Activated naive CD8-positive, alpha-beta T cell treated with anti-CD3 and anti-CD28 coated beads for 36 hours (primary cell): Measurements from ENCODE around the gene RSRC1. TPM values are rescaled to one million over a fixed set of nuclear protein-coding genes. Genes with fewer than 3 reads are reported as not detected.
A peak's percentile ranks its signal among the peaks of the same experiment; 100 is the strongest.
"Not testable (repeated sequence)": the region's sequence is repeated elsewhere in the genome, so short reads cannot be mapped to it uniquely, and the experiment has no call there.

Experiments
- DNase-seq: peaks from one replicate; pipeline ENCODE4 v3.0.0; 2021
- H3K27ac Mint-ChIP-seq: one replicate; pipeline ENCODE4 v1.8.0; 2022; ENCODE audit warnings: mild to moderate bottlenecking, moderate library complexity, mixed read lengths
- H3K27me3 Mint-ChIP-seq: one replicate; pipeline ENCODE4 v1.8.0; 2022; ENCODE audit warnings: mild to moderate bottlenecking, mixed read lengths
- H3K36me3 Mint-ChIP-seq: one replicate; pipeline ENCODE4 v1.8.0; 2021; ENCODE audit warnings: mild to moderate bottlenecking, mixed read lengths
- H3K4me1 Mint-ChIP-seq: one replicate; pipeline ENCODE4 v1.8.0; 2021; ENCODE audit warnings: mixed read lengths
- H3K4me3 Mint-ChIP-seq: one replicate; pipeline ENCODE4 v1.8.0; 2022; ENCODE audit warnings: mild to moderate bottlenecking, moderate library complexity, mixed read lengths
- H3K9me3 Mint-ChIP-seq: one replicate; pipeline ENCODE4 v1.8.0; 2022; ENCODE audit warnings: mixed read lengths
- total RNA-seq, 2 experiments: library from RNA; stranded (reverse); gene quantifications; one replicate each; pipeline ENCODE4 v1.2.3, GENCODE V29; 2021

Gene RSRC1
- total RNA-seq, 2 experiments from 2014 or later = 33.2 to 37.1 TPM

GRCh38 chr3:158384019-158384418 lies 274.1 kb downstream of the RSRC1 start:
- H3K4me1 Mint-ChIP-seq = no peaks in the 10 kb centered on the region
- no peak for DNase-seq
- no peaks in the 10 kb centered on the region for H3K27me3 Mint-ChIP-seq
- no peak overlapping the region for H3K27ac Mint-ChIP-seq
- peaks cover 3% of the 10 kb centered on the region for H3K36me3 Mint-ChIP-seq
- peaks cover 2% of the 10 kb centered on the region for H3K9me3 Mint-ChIP-seq
- H3K4me3 Mint-ChIP-seq = no peak overlapping the region

- peaks cover 28% of the 10 kb centered on the region for H3K9me3 Mint-ChIP-seq
- H3K4me1 Mint-ChIP-seq = no peaks in the 10 kb centered on the region
- no peak overlapping the region for H3K27ac Mint-ChIP-seq
- no peak for DNase-seq
- peaks cover 29% of the 10 kb centered on the region for H3K36me3 Mint-ChIP-seq
- no peaks in the 10 kb centered on the region for H3K27me3 Mint-ChIP-seq
- no peak overlapping the region for H3K4me3 Mint-ChIP-seq
Observed at GRCh38 chr3:158395421-158395820, 285.5 kb downstream of the RSRC1 start.

GRCh38 chr3:158402590-158402989 lies 292.7 kb downstream of the RSRC1 start:
- no peaks in the 10 kb centered on the region for H3K36me3 Mint-ChIP-seq
- no peaks in the 10 kb centered on the region for H3K4me1 Mint-ChIP-seq
- H3K9me3 Mint-ChIP-seq = no peaks in the 10 kb centered on the region
- no peak for DNase-seq
- no peak overlapping the region for H3K27ac Mint-ChIP-seq
- no peak overlapping the region for H3K4me3 Mint-ChIP-seq
- no peaks in the 10 kb centered on the region for H3K27me3 Mint-ChIP-seq

GRCh38 chr3:158403013-158403412 lies 293.1 kb downstream of the RSRC1 start:
- no peaks in the 10 kb centered on the region for H3K9me3 Mint-ChIP-seq
- no peaks in the 10 kb centered on the region for H3K27me3 Mint-ChIP-seq
- H3K4me3 Mint-ChIP-seq = no peak overlapping the region
- no peak overlapping the region for H3K27ac Mint-ChIP-seq
- DNase-seq = no peak
- H3K4me1 Mint-ChIP-seq = no peaks in the 10 kb centered on the region
- H3K36me3 Mint-ChIP-seq = no peaks in the 10 kb centered on the region

GRCh38 chr3:158404131-158404718 lies 294.3 kb downstream of the RSRC1 start:
- Mint-ChIP-seq H3K4me3 (no peak overlapping the region), H3K36me3 (no peaks in the 10 kb centered on the region), H3K4me1 (no peaks in the 10 kb centered on the region), H3K27me3 (no peaks in the 10 kb centered on the region), H3K9me3 (no peaks in the 10 kb centered on the region), H3K27ac (no peak overlapping the region)
- no peak for DNase-seq

- H3K36me3 Mint-ChIP-seq = peaks cover 1% of the 10 kb centered on the region
- DNase-seq = no peak
- H3K27ac Mint-ChIP-seq = no peak overlapping the region
- H3K27me3 Mint-ChIP-seq = no peaks in the 10 kb centered on the region
- no peak overlapping the region for H3K4me3 Mint-ChIP-seq
- H3K4me1 Mint-ChIP-seq = no peaks in the 10 kb centered on the region
- no peaks in the 10 kb centered on the region for H3K9me3 Mint-ChIP-seq
Observed at GRCh38 chr3:158405507-158405906, 295.6 kb downstream of the RSRC1 start.

- Mint-ChIP-seq H3K27ac (no peak overlapping the region), H3K27me3 (no peaks in the 10 kb centered on the region), H3K4me3 (no peak overlapping the region), H3K9me3 (peaks cover 2% of the 10 kb centered on the region), H3K4me1 (no peaks in the 10 kb centered on the region), H3K36me3 (peaks cover 10% of the 10 kb centered on the region)
- DNase-seq = no peak
Observed at GRCh38 chr3:158407844-158408517, 298.1 kb downstream of the RSRC1 start.

GRCh38 chr3:158408518-158408897 lies 298.6 kb downstream of the RSRC1 start:
- not testable (repeated sequence) for H3K4me3 Mint-ChIP-seq, H3K27me3 Mint-ChIP-seq, DNase-seq, H3K27ac Mint-ChIP-seq, H3K4me1 Mint-ChIP-seq, H3K9me3 Mint-ChIP-seq
- peaks cover 14% of the 10 kb centered on the region for H3K36me3 Mint-ChIP-seq

GRCh38 chr3:158418035-158418434 lies 308.1 kb downstream of the RSRC1 start:
- no peaks in the 10 kb centered on the region for H3K27me3 Mint-ChIP-seq
- peaks cover 20% of the 10 kb centered on the region for H3K36me3 Mint-ChIP-seq
- peaks cover 9% of the 10 kb centered on the region for H3K9me3 Mint-ChIP-seq
- no peak overlapping the region for H3K27ac Mint-ChIP-seq
- no peak for DNase-seq
- no peak overlapping the region for H3K4me3 Mint-ChIP-seq
- H3K4me1 Mint-ChIP-seq = peaks cover 9% of the 10 kb centered on the region

- peaks cover 9% of the 10 kb centered on the region for H3K4me1 Mint-ChIP-seq
- DNase-seq = no peak
- H3K27ac Mint-ChIP-seq = no peak overlapping the region
- H3K4me3 Mint-ChIP-seq = no peak overlapping the region
- H3K27me3 Mint-ChIP-seq = no peaks in the 10 kb centered on the region
- peaks cover 14% of the 10 kb centered on the region for H3K36me3 Mint-ChIP-seq
- H3K9me3 Mint-ChIP-seq = peaks cover 8% of the 10 kb centered on the region
Observed at GRCh38 chr3:158419820-158420653, 310.1 kb downstream of the RSRC1 start.

GRCh38 chr3:158420654-158421396 lies 310.9 kb downstream of the RSRC1 start:
- Mint-ChIP-seq H3K9me3 (peaks cover 8% of the 10 kb centered on the region), H3K4me1 (peaks cover 9% of the 10 kb centered on the region), H3K36me3 (peaks cover 17% of the 10 kb centered on the region), H3K4me3 (no peak overlapping the region), H3K27ac (no peak overlapping the region), H3K27me3 (no peaks in the 10 kb centered on the region)
- no peak for DNase-seq

- Mint-ChIP-seq H3K4me1 (no peaks in the 10 kb centered on the region), H3K27ac (no peak overlapping the region), H3K36me3 (no peaks in the 10 kb centered on the region), H3K4me3 (no peak overlapping the region), H3K27me3 (no peaks in the 10 kb centered on the region), H3K9me3 (no peaks in the 10 kb centered on the region)
- no peak for DNase-seq
Observed at GRCh38 chr3:158430448-158430847, 320.6 kb downstream of the RSRC1 start.

GRCh38 chr3:158430968-158431367 lies 321.1 kb downstream of the RSRC1 start:
- no peaks in the 10 kb centered on the region for H3K36me3 Mint-ChIP-seq
- H3K27me3 Mint-ChIP-seq = no peaks in the 10 kb centered on the region
- no peak overlapping the region for H3K4me3 Mint-ChIP-seq
- no peak for DNase-seq
- H3K4me1 Mint-ChIP-seq = no peaks in the 10 kb centered on the region
- no peak overlapping the region for H3K27ac Mint-ChIP-seq
- no peaks in the 10 kb centered on the region for H3K9me3 Mint-ChIP-seq

- no peak for DNase-seq
- Mint-ChIP-seq H3K4me3 (no peak overlapping the region), H3K9me3 (no peaks in the 10 kb centered on the region), H3K36me3 (no peaks in the 10 kb centered on the region), H3K27me3 (no peaks in the 10 kb centered on the region), H3K27ac (no peak overlapping the region), H3K4me1 (no peaks in the 10 kb centered on the region)
Observed at GRCh38 chr3:158431829-158432228, 321.9 kb downstream of the RSRC1 start.

- H3K4me1 Mint-ChIP-seq = no peaks in the 10 kb centered on the region
- peak; percentile 8 for DNase-seq
- H3K9me3 Mint-ChIP-seq = peaks cover 4% of the 10 kb centered on the region
- no peak overlapping the region for H3K27ac Mint-ChIP-seq
- H3K4me3 Mint-ChIP-seq = no peak overlapping the region
- H3K36me3 Mint-ChIP-seq = peaks cover 6% of the 10 kb centered on the region
- H3K27me3 Mint-ChIP-seq = no peaks in the 10 kb centered on the region
Observed at GRCh38 chr3:158434412-158435038, 324.6 kb downstream of the RSRC1 start.
